ENCODE results near the gene ZMIZ1. TPM values are rescaled to one million over a fixed set of nuclear protein-coding genes. Genes with fewer than 3 reads are reported as not detected.
"Not testable (repeated sequence)": the region's sequence is repeated elsewhere in the genome, so short reads cannot be mapped to it uniquely, and the experiment has no call there.

The ZMIZ1 gene
- total RNA-seq, 6 donors from 2014 or later, result 51.0 to 99.2 (median 91.8) TPM

- Histone ChIP-seq H3K27me3 (no peaks in the 10 kb centered on the region), H3K4me3 (no peak overlapping the region), H3K36me3 (no peaks in the 10 kb centered on the region), H3K27ac (no peak overlapping the region), H3K4me1 (no peaks in the 10 kb centered on the region), H3K9me3 (no peaks in the 10 kb centered on the region)
- ATAC-seq (ENCODE audit: low FRiP score in 2 of 2), result peak; percentile 59 to 61
- TF ChIP-seq POLR2AphosphoS5 (IDR thresholded peaks at IDR 0.05), result no peak
- TF ChIP-seq POLR2A (IDR thresholded peaks at IDR 0.05), result peak in 1 of 4 donors; percentile 35
- TF ChIP-seq CTCF (IDR thresholded peaks at IDR 0.05), result no peak
- DNase-seq, result peak in 1 of 2 donors; percentile 75
- 54 to 68% methylated on average over 4 to 5 of the region's 6 CpGs for WGBS, 2 donors
Observed at GRCh38 chr10:79331709-79332108, 262.9 kb downstream of the ZMIZ1 start.

- 87 to 93% methylated on average over 2 of the region's 10 CpGs for WGBS, 2 donors
- H3K9me3 ChIP-seq; H3K27ac ChIP-seq; H3K27me3 ChIP-seq; DNase-seq; ATAC-seq (ENCODE audit: low FRiP score in 2 of 2); H3K36me3 ChIP-seq; H3K4me3 ChIP-seq; H3K4me1 ChIP-seq: not testable (repeated sequence)
Observed at GRCh38 chr10:79332610-79333315, 264.0 kb downstream of the ZMIZ1 start.

- no peak for DNase-seq
- Histone ChIP-seq H3K4me1 (no peaks in the 10 kb centered on the region), H3K27me3 (no peaks in the 10 kb centered on the region), H3K27ac (no peak overlapping the region), H3K4me3 (no peak overlapping the region), H3K9me3 (no peaks in the 10 kb centered on the region), H3K36me3 (no peaks in the 10 kb centered on the region)
- WGBS, 2 donors, result 96% methylated on average over 2 of the region's 2 CpGs
- TF ChIP-seq POLR2AphosphoS5 (IDR thresholded peaks at IDR 0.05), result no peak
- TF ChIP-seq POLR2A (IDR thresholded peaks at IDR 0.05), result no peak
- ATAC-seq (ENCODE audit: low FRiP score in 2 of 2), result no peak
Observed at GRCh38 chr10:79333513-79333912, 264.7 kb downstream of the ZMIZ1 start.

GRCh38 chr10:79334573-79334972, 265.8 kb downstream of the ZMIZ1 start:
- no peak for ATAC-seq (ENCODE audit: low FRiP score in 2 of 2)
- Histone ChIP-seq H3K36me3 (no peaks in the 10 kb centered on the region), H3K27ac (no peak overlapping the region), H3K9me3 (no peaks in the 10 kb centered on the region), H3K27me3 (no peaks in the 10 kb centered on the region), H3K4me1 (no peaks in the 10 kb centered on the region), H3K4me3 (no peak overlapping the region)
- 94 to 95% methylated on average over 2 of the region's 2 CpGs for WGBS, 2 donors
- no peak for TF ChIP-seq POLR2A (IDR thresholded peaks at IDR 0.05)
- TF ChIP-seq EP300 (IDR thresholded peaks at IDR 0.05), result no peak
- TF ChIP-seq POLR2AphosphoS5 (IDR thresholded peaks at IDR 0.05), result no peak
- no peak for TF ChIP-seq CTCF (IDR thresholded peaks at IDR 0.05)
- no peak for DNase-seq

GRCh38 chr10:79335094-79335469, 266.3 kb downstream of the ZMIZ1 start:
- H3K4me1 ChIP-seq, result no peaks in the 10 kb centered on the region
- no peak for ATAC-seq (ENCODE audit: low FRiP score in 2 of 2)
- WGBS, 2 donors, result 81 to 88% methylated on average over 2 of the region's 2 CpGs
- H3K9me3 ChIP-seq, result no peaks in the 10 kb centered on the region
- H3K4me3 ChIP-seq, result no peak overlapping the region
- TF ChIP-seq POLR2AphosphoS5 (IDR thresholded peaks at IDR 0.05), result no peak
- no peak for TF ChIP-seq POLR2A (IDR thresholded peaks at IDR 0.05)
- TF ChIP-seq EP300 (IDR thresholded peaks at IDR 0.05), result no peak
- no peak for TF ChIP-seq CTCF (IDR thresholded peaks at IDR 0.05)
- H3K27ac ChIP-seq, result no peak overlapping the region
- no peaks in the 10 kb centered on the region for H3K27me3 ChIP-seq
- H3K36me3 ChIP-seq, result no peaks in the 10 kb centered on the region
- no peak for DNase-seq
